CD4-positive, alpha-beta T cell treated with Interferon alpha-2 for 1 hour (primary cell): ENCODE measurements around the gene HECTD4.

Experiments used
- DNase-seq, 2 donors: peaks; one replicate each; pipeline ENCODE4 v3.0.0-alpha.2; 2020 to 2022

The HECTD4 gene

DNA sequence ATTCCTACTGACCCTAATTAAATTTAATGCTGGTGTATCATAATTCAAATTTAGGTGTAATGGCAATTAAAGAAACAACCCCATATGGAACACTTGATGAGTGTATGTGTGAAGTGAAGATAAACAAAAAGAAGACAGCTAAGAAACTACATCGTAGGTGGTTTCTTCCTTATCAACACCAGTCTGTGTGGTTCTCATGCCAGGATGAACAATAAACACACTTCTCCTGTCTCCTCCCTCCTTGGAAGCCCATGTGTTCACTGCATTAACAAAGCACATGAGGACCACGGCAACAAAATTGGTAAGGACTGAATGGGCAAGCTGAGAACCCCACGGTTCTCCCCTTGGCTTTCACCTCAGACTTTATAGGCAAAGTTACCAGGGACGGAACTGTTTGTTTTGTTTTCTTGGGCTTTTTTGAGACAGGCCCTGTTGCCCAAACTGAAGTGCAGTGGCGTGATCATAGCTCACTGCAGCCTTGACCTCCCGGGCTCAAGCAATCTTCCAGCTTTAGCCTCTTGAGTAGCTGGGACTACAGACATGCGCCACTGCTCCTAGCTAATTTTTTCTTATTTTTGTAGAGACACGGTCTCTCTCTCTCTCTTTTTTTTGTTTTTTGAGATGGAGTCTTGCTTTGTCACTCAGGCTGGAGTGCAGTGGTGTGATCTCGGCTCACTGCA, 185.9 kb downstream of the HECTD4 start:
- no peak for DNase-seq

DNA sequence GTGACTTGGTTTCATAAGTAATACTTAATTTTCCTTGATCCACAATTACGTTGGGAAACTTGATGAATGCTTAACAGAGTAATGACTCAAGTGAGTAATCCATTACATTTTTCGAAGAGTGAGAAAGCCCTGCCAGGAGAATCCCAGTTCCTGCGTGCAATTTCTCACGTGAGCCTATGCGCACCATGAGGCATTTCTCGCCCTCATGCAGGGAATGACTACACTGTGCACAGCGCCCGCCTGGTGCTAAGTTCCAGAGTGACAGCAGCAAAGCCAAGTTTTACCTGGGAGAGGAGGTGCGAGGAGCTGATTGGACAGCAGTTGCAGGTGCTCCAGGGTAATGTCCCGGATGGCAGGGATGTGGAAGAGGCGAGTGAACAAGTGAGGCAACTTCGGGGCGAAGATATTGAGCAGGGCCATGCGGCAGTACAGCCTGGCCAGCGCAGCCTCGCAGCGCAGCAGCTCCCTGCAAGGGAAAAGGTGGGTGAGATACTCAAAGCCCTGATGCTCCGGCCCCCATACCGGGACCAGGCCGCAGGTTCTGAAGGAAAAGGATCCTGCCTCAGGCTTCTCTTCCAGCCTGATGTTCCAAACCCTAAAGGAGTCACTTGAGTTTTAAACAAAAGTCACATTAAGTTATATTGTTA, 187.5 kb downstream of the HECTD4 start:
- no peak for DNase-seq

DNA sequence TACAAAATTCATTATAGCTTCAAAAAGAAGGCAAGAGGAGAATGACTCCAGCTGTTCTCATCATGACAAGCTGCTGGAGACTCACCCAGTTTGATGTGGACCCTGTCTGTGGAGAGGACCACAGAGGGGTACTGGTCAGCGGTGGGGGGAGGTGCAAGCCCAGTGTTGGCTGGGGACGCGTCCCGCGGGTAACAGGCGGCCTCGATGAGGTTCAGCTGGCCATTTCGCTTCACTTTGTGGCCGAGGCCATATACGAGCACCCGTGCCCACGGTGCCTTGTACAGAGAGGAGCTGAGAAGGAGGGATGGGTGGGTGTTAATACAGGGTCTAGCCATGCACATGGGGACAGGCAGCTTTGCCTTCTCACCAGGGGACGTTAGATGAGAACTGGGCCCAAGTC, 189.8 kb downstream of the HECTD4 start:
- DNase-seq = no peak

DNA sequence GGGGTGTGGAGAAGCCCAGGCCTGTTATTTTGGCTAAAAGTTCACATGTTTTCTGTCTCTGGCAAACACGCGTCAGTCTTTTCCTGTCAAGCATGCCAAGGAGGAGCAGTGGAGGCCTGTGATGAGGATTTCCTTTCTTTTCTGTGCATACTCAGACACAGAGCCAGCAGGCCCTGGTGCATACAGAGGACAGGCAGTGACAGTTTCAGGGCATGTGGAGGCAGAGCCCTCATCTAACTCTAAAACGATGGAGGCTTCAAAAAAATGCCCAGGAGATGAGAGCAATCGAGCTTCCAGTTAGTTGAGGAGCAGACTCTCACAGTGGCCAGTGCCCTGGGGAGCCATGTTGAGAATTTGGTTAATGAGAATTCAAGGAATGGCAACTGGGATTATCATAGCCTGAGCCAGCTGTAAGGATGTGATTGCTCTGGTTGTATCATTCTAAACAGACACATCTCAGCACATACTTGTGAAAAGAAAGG, 190.3 kb downstream of the HECTD4 start:
- DNase-seq = no peak

DNA sequence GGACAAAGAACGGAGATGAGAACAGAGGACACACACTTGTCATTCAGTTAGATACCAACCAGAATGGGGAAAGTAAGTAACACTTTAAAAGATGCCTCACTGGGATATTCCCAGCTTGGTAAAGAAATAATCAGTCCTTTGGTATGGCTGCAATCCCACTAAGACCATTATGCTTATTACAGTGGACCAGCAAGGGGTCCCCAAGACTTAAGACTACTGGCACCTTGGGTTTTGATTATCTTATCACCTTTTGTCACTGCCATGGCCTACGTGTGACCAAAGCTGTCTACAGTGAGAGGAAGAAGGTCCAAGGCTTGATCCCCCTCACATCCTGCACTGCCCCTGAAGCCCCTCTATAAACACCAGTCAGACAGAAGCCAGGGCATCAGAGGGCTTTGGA, 191.0 kb downstream of the HECTD4 start:
- no peak for DNase-seq

DNA sequence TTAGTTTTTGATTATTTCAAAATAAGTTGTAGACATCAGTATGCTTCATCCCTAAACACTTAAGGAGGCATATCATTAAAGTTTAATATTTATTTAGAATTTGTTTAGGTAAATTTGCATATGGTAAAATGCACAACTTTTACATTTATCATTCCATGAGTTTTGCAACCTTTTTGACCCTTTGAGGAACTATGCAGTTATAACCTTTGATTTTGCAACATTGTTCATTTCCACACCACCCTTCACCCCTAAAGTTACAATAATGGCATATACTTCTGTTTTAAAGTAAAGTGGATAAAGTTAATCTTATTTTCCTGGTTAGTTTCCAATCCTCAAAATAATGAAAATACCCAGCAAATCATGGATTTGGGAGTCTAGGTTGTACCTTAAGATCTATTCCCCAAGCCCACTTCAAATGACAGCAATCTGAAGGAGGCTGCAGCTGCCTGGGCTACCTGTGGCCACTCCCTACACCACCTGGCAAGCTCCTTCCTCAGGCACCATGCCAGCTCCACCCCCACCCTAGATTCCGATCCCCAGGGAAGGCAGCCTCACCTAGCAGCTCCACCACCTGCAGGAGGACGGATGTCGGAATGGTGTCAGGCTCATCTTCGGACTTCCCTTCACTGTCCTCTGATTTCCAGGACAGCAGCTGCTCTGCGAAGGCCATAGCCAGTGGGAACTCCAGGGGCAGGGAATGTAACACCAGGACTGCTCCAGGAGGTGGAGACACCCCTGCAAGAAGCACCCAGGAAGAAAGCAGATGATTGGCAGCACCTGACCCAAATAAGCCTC, 191.8 kb downstream of the HECTD4 start:
- no peak for DNase-seq

DNA sequence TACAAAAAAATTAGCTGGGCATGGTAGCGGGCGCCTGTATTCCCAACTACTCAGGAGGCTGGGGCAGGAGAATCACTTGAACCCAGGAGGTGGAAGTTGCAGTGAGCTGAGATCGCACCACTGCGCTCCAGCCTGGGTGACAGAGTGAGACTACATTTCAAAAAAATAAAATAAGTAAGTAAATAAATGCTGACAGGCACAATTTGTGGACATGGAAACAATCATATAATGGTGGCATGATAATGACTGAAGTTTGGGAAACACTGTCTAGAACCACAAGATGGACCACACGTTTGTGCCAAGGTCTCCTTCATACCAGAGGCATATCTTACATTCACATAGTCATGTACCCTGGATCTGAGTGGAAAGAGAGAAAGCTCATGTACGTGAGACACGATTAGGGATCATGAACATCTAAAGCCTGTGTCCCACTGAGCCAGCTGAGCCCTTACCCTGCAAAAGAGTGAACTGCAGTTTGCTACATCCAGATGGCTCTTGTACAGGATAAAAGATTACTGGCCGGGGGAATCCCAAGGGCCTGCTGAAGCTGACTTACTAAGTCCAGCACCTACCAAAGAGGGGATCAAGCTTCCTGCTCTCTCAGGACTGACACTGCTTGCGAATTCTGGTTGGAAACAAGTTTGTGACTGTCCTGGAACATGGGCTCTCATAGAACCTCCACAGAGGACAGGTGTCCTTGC, 194.0 kb downstream of the HECTD4 start:
- no peak for DNase-seq

DNA sequence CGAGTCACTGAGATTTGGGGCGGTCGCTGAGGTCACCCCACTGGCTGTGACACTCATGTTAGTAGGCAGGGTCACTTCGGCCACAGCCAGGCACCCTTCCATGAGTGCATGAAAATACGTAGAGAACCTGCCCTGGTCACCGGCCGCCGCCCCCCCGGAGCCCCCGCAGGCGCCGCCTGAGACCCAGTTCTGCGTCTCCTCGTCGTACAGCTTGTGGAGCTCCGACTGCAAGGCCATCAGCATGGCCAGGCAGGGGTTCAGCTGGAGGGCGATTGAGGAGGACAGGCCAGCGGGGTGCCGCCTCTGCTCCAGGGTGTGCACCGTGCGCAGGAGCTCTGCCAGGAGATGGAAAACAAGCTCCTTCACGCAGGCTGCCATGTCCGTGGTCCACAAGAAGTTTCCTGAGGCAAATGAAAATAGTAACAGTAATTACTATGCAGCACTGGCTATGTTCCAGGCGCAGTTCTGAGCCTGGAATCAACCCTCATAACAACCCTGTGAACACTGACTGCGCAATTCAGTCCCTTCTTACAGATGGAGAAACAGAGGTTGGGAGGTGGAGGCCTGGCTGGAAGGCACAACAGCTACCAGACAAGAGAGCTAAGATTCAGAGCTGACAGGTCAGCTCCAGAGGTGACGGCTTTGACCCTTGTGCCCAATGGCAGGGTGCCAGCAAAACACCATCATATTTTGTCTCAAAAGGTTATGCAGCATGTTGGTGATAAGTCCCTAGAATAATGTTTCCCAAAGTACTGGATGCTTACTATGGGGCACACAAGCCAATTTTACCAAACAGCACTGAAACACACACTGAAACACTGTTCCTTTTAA, 196.9 kb downstream of the HECTD4 start:
- DNase-seq = no peak

DNA sequence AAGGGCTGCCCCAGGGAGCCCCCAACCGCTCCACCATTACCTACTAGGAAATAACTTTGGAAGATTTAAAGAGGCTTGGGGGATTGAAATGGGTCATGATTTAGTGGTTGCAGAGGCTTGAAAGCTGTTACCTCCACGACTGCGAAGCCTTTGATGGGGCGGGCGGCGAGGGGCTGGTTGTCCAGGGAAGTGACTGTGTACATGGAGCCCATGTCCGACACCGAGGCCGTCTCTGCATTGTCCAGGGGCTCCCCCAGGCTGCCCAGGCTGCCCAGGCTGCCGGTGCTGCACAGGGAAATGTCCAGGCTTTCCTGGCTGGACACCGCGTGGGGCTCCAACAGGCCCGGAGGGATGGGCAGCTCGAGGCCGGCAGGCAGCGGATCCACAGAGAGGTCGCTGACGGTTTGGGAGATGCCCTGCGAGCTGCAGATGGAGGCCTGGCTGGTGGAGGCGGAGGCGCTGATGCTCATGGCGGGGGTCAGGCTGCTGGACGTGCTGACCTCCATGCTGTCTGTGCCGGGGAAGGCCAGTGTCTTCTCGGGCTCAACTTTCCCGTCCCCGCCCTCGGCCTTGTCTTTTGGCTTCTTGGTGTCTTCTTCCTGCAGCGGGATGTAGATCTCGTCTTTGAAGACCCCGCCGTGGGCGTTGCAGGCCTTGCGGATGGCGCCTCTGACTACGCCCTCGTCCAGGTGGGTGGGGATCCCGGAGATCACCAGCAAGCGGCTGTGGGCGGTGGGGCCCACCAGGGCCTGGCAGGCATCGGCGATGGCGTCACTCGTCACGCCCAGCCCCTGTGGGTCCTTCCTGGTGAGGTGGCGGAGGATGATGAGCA, 198.0 kb downstream of the HECTD4 start:
- no peak for DNase-seq

DNA sequence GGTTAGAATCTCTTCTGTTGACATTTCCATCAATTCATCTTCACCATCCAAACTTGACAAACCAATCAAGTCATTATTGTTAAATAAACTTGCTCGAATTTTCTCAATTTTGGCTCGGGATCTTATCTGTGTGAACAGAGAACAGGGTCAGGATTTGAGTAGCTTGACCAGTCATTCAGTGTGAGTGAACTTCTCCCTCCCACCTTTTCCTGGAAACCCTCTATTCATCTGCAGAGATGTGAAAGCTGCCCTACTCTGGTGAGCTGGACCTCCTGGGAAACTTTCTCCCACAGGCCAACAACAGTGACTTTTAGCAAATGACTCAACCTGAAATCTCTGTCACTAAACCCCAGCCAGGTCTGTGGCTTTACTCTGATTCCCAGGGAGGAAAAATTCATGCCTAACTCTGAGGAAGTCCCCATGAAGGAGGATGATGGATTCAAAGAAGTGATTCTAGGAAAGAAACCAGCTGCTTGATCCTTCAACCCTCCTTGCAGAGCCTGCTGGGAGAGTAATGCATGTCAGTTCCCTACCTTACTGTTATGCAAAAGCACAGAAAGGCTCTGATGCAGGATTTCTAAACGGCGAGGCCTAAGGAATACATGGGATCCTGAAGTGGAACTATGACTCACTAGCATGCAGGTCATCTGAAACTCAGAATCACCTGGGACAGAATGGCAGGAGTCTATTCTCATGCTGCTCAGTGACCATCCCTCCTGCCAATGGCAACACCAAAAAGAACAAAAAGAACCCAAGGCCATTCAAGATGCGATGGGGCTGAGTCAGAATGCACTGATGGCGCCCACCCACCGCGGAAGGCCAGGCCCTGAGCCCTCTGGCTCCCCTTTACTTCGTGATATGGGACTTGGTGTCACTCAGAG, 198.8 kb downstream of the HECTD4 start:
- DNase-seq = no peak

DNA sequence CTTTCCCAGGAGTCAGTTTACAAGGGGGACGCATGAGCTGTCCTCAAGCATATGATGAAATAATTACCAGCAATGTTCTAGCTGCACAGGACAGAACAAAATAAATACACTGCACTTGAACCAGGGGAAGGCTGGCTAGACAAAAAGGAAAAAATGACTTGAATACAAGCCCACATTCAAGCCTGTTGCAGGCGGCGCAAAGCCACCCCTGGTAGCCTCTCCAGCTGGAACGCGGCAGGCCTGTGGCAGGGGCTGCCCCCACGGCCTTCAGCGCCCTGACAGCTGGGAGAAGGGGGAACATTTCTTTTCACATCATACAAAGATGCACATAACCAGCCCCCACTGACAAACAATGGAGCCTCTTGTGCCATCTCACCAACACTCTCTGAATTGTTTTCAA, 199.7 kb downstream of the HECTD4 start:
- no peak for DNase-seq

DNA sequence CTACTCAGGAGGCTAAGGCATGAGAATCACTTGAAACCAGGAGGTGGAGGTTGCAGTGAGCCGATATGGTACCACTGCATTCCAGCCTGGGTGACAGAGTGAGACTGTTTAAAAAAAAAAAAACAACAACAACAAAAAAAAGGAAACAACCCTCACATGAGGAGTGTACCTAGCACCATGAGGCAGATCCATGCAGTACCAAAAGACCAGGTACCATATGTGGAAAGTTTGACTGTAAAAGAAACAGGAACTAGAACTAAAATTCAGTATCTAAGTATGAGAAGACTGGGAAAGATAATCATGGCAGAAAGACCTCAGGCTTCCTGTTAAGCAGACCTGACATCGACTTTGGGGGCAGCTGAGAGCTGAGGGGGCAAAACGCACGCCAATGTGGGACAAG, 201.8 kb downstream of the HECTD4 start:
- DNase-seq = no peak

DNA sequence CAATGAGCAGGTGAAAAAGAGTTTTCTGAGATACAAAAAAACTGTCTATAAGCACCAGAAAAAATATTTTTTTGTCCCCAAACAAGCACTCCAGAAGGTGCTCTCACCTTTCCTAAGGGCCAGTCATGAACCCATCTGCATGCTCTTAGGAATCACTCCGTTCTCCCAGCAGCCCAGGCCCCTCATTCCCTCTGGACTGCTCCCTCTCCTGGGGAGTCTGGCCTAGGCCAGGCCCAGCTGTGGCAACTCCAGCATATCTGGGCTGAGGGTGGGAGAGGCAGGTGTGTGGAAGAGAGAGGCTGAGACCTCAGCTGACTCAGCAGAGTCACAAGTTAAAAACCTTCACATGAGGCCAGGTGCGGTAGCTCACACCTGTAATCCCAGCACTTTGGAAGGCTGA, 202.3 kb downstream of the HECTD4 start:
- DNase-seq = no peak

DNA sequence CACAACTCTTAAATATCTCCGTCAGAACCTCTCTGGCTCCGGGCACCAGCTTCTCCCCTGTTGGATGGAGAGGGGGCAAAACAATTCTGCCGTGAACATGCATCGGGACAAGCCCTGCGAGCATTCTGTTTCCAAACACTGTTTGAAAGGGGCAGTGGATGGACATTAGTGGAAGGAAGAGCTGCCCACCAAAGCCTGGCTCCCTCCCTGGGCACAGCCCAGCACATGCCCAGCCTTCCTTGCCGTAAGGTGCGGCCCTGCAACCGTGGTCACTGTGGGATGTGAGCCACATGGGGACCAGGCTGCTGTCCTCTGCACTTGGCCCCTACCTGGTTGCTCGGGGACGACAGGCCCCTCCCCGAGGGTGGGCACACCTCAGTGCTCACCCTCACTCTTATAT, 202.9 kb downstream of the HECTD4 start:
- DNase-seq = no peak

DNA sequence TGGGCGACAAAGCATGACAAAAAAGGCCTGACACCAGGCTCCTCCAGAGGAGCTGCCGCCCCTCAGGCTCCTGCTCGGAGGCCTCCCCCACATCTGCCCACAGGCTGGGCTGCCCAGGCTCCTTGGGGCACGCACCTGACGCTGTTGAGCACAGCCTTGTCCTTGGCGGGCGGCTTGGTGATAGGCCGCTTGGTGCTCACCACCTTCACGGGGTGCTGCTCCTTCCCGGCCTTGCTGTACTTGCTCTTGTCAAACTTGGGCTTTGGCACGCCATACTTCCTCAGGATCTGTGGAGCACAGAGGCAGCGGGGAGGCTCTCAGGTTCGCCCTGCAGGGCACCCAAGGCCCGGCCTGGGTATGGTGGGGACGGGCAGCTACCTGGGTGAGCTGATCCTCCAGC, 203.4 kb downstream of the HECTD4 start:
- DNase-seq = no peak

DNA sequence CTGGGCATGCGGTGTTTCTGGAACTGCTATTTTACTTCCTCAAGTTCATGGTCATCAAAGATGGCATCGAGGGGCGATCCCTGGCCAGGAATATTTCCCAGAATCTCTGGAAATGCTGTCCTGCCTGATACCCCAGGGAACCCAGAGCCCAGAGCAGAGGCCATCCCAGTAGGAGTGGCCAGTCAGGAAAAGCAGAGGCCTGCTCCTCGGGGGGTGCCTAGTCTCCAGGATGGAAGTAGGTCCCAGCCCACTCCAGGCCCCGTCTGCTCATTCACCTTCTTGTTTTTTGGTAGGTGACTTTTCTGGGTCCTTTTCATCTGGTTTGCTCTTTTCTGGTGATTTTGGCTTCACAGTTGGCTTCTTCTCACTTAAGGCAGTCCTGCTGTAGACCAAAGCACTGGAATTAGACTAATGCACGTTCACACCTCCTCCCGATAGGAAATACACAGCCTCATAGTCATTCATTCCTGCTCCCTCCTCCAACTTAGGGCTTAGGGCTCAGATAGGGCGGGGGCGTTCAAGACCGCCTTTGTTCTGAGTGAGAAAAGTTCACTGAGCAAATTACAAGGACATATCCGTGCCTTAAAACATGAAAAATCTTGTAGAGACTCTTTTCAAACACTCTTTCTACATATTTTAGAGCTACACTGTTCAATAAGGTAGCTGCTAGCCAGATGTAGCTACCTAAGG, 205.8 kb downstream of the HECTD4 start:
- no peak for DNase-seq

DNA sequence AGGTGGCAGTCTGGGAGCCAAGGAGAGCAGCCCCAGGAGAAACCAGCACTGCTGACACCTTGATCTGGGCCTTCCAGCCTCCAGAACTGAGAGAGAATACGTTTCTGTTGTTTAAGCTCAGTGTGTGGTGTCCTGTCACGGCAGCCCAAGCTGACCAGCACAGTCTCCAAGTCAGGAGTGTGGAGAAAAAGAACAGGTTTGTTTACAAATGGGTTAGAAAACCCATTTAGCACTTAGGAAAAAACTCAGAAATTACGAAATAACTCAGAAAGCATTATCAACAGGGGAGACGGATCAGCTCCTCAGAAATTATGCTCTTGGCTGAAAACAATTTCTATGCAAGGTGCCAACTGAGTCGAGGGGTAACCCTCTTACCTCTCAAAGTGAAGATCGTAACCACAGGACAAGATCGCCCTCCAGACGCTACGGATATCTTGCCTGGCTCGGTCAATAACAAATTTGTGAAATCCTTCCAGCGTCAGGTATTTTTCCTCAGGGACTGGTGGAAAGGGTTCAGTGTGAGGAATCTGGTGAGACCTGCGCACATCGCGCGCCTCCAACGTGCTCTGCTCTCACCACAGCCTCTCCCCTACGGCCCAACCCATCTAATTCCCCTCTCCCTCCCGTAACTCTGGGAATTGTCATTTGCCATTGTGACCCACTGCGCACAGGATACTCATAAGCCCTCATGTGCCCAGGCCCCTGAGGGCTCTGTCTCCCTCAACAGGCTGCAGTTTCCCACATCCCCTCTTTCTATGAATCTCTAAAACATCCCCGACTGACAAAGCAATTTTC, 206.7 kb downstream of the HECTD4 start:
- DNase-seq = no peak

DNA sequence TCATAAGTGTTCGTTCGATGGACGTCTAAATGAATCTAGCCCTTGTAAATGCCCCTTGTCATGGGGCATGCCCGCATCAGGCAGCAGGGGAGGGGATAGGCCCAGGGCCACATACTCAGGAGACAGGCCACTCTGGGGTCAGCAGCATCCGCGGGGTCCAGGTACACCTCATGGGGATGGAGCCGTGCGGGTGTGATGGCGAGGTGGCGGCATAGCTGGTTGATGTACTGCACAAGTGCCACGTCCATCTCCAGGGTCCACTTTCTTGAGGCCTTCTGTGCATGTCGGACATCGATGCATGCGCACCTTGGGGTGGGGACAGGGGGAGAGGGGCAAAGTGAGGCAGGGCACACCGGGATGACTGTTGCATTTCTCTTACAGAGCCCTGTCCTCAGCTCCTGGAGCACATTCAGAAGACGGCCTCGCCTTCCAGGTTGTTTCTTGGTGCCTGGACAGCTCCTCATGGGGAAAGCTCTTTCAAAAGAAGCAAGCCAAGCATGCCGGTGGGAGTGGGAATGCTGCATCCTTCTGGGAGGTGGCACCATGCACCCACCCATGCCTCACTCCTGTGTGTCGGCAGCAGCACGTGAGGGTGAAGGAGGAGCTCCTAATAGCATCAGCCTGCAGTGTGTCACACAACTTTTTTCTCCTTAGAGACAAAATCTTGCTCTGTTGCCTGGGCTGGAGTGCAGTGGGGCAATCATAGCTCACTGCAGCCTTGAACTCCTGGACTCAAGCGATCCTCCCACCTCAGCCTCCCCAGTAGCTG, 209.5 kb downstream of the HECTD4 start:
- no peak for DNase-seq
